ENCODE data around the gene PDS5A.
"Not testable (repeated sequence)": the region's sequence is repeated elsewhere in the genome, so short reads cannot be mapped to it uniquely, and the experiment has no call there.

The PDS5A gene, protein sequence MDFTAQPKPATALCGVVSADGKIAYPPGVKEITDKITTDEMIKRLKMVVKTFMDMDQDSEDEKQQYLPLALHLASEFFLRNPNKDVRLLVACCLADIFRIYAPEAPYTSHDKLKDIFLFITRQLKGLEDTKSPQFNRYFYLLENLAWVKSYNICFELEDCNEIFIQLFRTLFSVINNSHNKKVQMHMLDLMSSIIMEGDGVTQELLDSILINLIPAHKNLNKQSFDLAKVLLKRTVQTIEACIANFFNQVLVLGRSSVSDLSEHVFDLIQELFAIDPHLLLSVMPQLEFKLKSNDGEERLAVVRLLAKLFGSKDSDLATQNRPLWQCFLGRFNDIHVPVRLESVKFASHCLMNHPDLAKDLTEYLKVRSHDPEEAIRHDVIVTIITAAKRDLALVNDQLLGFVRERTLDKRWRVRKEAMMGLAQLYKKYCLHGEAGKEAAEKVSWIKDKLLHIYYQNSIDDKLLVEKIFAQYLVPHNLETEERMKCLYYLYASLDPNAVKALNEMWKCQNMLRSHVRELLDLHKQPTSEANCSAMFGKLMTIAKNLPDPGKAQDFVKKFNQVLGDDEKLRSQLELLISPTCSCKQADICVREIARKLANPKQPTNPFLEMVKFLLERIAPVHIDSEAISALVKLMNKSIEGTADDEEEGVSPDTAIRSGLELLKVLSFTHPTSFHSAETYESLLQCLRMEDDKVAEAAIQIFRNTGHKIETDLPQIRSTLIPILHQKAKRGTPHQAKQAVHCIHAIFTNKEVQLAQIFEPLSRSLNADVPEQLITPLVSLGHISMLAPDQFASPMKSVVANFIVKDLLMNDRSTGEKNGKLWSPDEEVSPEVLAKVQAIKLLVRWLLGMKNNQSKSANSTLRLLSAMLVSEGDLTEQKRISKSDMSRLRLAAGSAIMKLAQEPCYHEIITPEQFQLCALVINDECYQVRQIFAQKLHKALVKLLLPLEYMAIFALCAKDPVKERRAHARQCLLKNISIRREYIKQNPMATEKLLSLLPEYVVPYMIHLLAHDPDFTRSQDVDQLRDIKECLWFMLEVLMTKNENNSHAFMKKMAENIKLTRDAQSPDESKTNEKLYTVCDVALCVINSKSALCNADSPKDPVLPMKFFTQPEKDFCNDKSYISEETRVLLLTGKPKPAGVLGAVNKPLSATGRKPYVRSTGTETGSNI (N-terminal part only)

DNA sequence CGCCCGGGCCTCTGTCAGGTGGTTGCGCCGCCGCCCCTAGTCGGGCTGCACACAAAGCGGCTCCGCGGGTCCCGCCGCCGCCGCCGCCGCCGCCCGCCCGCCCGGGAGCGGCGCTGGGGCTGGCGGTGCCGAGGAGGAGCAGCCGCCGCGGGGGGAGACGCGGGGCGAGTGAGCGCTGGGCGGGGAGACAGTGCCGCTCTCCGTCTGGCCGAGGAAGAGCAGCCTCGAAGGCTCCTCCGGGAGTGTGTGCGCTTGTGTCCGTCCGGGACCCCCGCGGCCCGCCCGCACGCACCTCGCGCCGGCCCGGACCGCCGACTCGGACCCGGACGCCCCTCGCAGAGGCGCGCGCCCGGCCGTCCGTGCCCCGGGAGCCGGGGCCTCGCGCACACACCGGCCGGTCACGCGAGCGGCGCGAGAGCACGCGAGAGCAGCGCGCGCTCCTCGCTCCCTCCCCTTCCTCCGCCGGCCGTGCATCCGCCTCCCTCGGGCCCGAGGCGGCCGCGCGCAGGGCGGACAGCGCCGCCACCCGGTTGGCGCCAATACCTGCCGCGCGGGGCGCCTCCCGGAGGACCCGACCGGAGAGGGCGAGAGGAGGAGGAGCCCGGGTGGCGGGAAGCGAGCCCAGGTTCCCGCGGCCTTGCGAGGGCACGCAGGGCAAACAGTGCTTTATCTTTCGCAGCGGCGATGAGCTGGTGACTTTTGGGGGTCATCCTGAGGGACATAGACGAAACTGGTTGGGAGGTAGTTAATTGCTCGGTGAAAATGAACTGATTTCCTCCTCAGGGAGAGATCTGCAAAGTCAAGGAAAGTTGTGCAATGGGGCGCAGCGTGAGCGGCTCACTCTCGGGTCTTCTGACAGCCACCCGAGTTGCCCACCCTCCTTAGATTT, at the start of gene PDS5A:
PDS5A (minus strand) TSS at position 423 of the 889 bp plus-strand sequence. CDS start 1,334 bp downstream, outside the sequence.
- DNase-seq, result peak; percentile 88

DNA sequence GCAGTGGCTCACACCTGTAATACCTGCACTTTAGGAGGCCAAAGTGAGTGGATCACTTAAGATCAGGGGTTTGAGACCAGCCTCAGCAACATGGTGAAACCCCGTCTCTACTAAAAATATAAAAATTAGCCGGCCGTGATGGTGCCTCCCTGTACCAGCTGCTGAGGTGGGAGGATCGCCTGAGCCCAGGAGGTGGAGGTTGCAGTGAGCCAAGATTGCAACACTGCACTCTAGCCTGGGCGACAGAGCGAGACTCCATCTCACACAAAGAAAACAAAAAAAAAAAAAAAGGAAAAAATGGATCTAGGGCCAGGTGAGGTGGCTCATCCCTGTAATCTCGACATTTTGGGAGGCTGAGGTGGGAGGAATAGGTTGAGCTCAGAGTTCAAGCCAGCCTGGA, 46.3 kb upstream of the PDS5A start:
- not testable (repeated sequence) for DNase-seq

DNA sequence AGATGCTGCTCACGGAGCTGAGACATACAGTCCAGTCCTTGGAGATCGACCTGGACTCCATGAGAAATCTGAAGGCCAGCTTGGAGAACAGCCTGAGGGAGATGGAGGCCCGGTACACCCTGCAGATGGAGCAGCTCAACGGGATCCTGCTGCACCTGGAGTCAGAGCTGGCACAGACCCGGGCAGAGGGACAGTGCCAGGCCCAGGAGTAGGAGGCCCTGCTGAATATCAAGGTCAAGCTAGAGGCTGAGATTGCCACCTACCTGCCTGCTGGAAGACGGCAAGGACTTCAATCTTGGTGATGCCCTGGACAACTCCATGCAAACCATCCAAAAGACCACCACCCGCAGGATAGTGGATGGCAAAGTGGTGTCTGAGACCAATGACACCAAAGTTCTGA, 43.4 kb upstream of the PDS5A start:
- not testable (repeated sequence) for DNase-seq

DNA sequence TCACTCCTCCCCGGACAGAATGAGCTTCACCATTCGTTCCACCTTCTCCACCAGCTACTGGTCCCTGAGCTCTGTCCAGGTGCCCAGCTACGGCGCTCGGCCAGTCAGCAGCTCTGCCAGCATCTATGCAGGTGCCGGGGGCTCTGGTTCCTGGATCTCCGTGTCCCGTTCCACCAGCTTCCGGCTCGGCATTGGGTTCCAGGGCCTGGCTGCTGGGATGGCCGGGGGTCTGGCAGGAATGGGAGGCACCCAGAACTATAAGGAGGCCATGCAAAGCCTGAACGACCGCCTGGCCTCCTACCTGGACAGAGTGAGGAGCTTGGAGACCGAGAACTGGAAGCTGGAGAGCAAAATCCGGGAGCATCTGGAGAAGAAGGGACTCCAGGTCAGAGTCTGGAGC, 42.5 kb upstream of the PDS5A start:
- no peak for DNase-seq

DNA sequence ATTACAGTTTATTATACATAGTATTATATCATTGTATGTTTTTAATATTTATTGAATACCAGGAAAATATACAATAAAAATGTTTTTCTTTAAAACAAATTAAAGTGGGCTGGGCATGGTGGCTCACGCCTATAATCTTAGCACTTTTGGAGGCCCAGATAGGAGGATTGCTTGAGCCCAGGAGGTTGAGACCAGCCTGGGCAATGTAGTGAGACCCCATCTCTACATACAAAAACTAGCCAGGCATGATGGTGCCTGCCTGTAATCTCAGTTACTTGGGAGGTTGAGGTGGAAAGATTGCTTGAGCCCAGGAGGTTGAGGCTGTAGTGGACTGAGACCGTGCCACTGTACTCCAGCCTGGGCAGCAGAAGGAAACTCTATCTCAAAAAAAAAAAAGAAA, 38.3 kb upstream of the PDS5A start:
- no peak for DNase-seq

DNA sequence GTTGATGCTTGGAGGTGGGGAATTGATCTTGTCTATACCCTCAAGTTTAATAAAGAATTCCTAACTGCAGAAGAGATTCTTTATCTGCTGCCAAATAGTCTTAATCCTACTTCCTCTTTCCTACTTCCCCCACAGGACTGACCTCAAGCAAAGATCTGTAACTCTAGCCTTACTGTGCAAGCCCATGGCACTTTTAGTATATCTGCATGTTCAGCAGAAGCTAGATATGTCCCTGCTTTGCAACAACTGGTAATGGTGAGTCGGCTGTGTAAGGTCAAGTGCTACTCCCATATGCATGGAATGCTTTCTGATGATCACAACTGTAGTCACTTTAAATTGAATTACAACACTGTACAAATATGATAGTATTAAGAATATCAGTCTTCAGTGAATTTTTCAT, 26.3 kb upstream of the PDS5A start:
- peak; percentile 42 for DNase-seq

DNA sequence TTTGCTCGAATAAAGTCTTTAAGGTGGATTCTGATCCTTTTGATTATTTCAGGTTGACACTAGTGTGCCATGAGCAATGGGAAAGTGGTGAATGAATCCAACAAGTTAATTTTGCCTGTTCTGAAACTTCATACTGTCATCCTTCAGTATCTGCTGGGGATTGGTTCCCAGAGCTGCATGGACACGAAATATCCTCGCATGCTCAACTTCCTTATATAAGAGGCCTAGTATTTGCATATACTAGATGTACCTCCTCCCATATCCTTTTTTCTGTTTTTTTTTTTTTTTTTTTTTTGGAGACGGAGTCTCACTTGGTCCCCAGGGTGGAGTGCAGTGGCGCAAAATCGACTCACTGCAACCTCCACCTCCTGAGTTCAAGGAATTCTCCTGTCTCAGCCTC, 23.0 kb upstream of the PDS5A start:
- no peak for DNase-seq

DNA sequence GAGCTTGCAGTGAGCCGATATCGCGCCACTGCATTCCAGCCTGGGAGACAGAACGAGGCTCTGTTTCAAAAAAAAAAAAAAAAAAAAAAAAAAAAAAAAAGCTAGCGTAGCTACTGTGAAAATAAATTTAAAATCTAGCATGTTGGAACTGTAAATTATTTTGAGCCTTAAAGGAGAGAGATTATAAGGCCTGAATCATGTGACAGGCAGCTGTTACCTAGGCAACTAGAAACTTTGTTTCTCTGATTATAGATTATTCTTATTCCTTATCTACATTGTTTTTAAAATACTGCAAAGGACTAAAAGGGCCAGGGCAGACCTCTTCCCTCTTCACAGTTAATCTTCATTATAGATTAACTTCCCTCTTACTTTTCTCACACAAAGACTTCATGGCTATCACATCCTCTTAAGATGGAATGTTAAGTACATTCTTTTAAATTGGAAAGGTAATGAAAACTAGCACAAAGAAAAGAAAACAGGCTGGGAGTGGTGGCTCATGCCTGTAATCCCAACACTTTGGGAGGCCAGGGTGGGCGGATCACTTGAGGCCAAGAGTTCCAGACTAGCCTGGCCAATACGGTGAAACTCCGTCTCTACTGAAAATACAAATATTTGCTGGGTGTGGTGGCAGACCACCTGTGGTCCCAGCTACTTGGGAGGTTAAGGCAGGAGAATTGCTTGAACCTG, 21.1 kb upstream of the PDS5A start:
- no peak for DNase-seq

DNA sequence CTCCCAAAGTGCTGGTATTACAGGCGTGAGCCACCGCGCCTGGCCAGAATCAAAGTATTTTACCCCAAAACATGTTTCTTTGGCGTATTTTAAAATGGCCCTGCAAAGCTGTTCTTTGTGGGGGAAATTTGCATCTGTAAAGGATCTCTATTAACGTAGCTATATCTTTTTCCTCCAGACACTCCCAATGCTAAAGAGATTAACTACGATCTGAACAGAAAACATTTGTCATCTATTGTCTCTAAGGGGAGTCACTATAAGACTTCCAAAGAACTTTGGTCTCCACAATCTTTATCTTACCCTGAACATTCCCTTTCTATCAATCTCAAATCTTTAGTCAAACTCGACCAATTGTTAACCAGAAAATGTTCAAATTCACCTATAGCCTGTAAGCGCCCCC, 19.1 kb upstream of the PDS5A start:
- no peak for DNase-seq

DNA sequence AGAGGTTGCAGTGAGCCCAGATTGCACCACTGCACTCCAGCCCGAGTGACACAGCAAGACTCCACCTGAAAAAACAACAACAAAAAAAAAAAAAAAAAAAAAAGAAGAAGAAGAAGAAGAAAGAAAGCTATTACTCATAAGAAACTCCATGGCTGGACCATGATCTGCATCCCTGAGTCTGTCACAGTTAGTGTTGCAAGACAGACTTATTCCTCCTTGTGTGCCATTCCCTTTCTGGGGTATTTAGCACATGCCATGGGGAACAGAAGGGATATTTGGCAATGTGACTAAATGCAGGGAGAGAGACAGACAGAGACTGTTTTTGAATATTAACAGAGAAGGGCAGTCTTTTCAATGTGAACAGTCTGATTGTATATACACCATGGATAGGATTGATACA, 16.7 kb upstream of the PDS5A start:
- no peak for DNase-seq

DNA sequence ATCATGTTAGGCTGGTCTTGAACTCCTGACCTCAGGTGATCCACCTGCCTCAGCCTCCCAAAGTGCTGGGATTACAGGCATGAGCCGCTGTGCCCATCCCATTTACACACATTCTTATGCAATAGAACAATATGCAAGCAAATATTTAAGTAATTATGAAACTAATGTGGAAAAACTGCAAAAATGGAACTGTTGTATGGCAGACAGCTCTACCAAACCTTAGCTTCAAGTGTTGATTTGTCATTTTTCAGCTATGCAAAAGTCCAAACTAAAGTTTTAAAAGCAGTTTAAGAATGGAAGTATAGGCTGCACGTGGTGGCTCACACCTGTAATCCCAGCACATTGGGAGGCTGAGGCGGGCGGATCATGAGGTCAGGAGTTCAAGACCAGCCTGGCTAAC, 11.7 kb upstream of the PDS5A start:
- DNase-seq, result not testable (repeated sequence)

DNA sequence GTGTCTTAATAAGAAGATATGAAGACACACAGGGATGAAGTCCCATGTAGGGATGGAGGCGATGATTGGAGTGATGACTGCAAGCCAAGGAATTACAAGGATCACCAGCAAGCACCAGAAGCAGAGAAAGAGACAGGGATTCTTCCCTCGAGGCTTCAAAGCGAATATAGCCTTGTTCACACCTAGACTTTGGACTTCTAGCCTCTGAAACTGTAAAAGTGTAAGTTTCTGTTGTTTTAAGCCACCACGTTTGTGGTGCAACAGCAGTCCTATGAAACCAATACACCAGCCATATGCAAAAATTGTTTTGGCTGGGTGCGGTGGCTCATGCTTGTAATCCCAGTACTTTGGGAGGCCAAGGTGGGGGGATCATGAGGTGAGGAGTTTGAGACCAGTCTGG, 9.8 kb upstream of the PDS5A start:
- no peak for DNase-seq

DNA sequence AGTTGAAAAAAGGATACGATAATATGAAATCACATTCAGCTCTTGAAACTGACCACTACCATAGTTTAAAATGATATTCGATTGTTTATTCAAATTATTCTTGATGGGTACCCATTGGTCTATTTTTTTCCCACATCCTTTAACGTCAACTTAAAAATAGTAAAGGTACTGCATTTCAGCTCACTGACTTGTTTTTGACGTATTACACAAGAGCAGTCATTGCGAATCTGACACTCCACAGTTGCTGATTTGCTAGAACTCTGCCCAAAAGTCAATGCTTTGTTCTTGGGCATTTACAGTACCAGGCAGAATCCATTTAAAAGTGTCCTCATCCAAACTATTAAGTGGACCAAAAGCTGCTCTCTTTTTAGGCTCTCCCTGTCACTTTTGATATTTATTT, 1.2 kb upstream of the PDS5A start:
- DNase-seq, result no peak

DNA sequence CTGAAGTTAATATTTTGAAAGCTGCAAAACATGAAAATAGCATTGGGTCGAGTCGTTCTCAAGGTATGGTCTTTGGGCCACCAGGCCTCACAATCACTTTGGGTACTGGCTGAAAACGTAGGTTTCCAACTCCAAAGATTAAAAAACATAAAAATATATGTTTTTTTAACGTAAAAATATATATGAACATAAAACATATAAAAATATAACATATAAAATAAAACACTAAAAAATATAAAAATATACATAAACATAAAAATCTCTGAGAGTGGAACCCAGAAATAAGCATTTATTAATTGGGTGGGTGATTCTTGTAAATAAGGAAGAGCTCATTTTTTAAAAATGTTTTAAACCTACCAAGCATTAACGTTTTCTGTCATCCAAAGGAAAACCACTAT, 666 bp upstream of the PDS5A start:
- DNase-seq, result no peak

DNA sequence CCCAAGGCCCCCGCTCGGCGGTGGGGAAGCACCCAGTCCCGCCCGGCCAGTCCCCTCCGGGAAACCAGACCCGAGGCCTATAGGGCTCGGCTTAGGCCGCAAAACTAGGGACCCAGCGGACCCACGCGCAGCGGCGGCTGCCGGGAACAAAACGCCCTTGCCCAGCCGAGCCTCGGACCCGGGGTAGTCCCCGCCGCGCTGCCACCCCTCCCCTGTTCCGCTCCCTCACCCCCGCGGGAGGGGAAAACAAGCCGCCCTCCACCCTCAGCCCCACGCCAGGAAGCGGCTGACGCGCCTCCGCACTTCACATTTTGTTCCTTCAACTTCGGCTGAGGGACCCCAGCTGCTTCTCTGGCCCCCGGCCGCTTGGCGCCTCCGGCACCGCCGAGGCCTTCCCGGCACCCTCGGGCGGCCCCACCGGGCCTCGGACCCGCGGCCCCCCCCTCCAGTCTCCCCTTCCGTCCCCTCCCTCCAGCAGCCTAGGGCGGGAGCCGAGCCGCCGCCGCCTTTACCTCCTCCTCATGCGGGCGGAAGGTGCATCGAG, 694 bp downstream of the PDS5A start:
- no peak for DNase-seq

DNA sequence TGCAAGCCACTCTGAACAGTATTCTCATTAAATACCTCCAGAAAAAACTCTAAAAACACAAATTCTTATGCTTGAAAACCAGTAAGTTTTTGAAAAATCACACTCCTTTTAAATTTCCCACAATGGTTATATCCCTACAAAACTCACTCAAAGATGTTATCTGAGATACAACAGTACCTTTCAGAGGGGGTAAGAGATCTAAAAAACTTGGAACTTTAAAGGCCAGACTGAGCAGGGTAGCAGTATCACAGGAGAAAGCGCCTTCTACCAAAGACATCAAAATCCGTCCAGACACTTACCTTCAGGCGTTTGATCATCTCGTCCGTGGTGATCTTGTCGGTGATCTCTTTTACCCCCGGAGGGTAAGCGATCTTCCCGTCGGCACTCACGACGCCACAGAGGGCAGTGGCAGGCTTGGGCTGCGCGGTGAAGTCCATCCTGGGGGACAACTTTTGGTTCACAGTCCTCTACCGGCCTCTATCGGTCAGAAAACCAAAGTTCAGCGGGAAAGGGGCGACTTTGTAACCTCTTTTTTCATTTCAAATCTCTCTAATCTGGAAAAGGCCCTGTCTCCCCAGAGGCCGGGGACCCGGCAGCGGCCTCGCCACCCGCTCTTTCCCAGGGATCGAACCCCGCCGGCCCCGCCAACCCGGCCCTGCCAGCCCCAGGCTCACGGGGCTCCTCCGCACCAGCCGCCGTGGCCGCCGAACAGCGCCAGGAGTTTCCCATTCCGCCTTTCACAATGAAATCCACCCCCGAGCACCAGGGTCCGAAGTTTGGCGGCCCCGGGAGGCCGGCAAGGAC, 1.4 kb downstream of the PDS5A start:
- peak; percentile 76 for DNase-seq

DNA sequence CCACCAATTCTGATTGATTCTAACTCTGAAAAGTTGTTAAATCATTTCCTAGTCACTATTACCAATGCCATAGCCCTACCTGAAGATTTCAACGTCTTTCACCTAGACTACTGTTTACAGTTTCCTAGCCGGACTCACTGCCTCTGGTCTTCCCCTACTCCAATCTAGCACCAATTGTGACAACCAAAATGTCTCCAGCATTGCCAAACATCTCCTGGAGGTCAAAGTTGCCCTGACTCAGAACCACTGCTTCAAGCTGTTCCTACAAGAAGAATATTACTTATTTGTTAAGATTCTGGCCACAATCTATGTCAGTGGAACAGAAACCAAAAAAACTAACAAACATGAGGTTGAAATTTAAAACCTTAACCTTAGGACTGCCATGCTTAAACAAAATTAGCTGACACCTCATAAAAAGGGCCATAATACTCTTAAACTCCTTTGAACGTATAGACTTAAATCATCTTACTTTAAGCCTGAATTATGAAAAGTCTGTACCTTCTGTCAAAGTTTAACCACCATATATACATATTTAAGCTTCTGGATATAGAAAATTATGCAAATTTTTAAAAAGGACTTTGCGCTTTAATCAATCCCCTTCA, 2.1 kb downstream of the PDS5A start:
- no peak for DNase-seq

DNA sequence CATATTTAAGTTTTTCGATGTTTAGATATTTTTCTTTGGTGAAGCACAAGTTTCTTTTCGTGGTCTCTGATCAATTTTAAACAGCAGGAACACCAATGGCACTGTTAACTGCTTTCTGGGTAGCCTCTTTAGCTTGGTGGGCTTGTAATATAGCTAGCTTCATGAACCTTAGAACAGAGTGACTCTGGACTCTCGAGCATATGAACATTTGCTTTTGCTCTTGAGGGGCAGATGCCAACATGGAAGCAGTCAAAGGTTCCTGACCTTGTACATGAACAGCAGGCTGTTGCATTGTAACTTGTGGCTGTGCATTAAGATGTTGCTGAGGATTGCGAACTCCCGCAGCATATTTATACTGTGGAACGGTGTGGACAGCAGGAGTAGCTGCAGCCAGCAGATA, 4.7 kb downstream of the PDS5A start:
- DNase-seq, result not testable (repeated sequence)

DNA sequence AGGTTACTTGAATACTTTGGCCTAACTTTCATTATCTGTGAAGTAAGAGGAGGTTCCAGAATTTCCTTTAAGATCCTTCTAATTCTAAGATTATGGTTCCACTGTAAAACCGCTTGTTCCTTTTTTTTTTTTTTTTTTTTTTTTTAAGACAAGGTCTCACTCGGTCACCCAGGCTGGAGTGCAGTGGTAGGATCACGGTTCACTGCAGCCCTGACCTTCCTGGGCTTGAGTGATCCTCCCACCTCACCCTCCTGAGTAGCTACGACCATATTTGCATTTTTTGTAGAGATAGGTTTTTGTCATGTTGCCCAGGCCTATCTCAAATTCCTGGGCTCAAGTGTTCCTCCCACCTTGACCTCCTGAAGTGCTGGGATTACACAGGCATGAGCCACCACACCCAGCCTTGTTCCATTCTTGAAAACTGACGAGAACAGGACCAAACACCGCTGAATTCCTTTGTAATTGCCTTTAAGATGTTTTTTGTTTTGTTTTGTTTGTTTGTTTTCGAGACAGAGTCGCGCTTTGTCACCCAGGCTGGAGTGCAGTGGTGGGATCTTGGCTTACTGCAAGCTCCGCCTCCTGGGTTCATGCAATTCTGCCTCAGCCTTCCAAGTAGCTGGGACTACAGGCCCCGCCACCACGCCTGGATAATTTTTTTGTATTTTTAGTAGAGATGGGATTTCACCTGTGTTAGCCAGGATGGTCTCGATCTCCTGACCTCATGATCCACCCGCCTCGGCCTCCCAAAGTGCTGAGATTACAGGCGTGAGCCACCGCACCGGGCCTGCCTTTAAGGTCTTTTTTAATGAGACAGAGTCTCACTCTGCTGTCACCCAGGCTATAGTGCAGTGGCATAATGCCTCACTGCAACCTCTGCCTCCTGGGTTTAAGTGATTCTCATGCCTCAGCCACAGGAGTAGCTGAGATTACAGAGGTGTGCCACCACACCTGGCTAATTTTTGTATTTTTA, 6.8 kb downstream of the PDS5A start:
- peak; percentile 14 for DNase-seq

Measured in fibroblast of upper back skin (primary cell).